Testis (tissue), 3 donors: ENCODE data around the gene SKI. TPM values are rescaled to one million over a fixed set of nuclear protein-coding genes. Genes with fewer than 3 reads are reported as not detected.

ENCODE experiments used
- DNase-seq: peaks from one replicate; pipeline ENCODE4 v3.0.0-alpha.2; 2019
- H3K27ac ChIP-seq, 2 donors: fragments of 200-600 bp; sonication (generic); one replicate each; pipeline ENCODE4 v1.5.1; 2019
- H3K27me3 ChIP-seq: fragments of 200-600 bp; sonication (generic); one replicate; pipeline ENCODE4 v1.5.1; 2019
- H3K36me3 ChIP-seq: fragments of 200-600 bp; sonication (generic); one replicate; pipeline ENCODE4 v1.5.1; 2017; ENCODE audit warnings: low read depth; ENCODE audit errors: missing control alignments
- H3K4me1 ChIP-seq: fragments of 200-600 bp; sonication (generic); one replicate; pipeline ENCODE4 v1.5.1; 2019
- H3K4me3 ChIP-seq, 2 donors: fragments of 200-600 bp; sonication (generic); one replicate each; pipeline ENCODE4 v1.5.1; 2017 to 2019
- H3K9me3 ChIP-seq: fragments of 200-600 bp; sonication (generic); one replicate; pipeline ENCODE4 v1.5.1; 2017
- POLR2A ChIP-seq: fragments of 450-650 bp; IDR thresholded peaks from one replicate; pipeline ENCODE4 v1.6.1; 2017; ENCODE audit warnings: antibody characterized with exemption, mild to moderate bottlenecking, moderate library complexity
- WGBS, 2 donors: methylation state at CpG; one replicate each; pipeline ENCODE4 v1.1.5; 2018; 5-methylcytosine and 5-hydroxymethylcytosine counted together
- intact Hi-C: fragments of 100-400 bp; cut with DNase I; formaldehyde crosslinking; loops from one replicate; pipeline ENCODE4 v1.15.1; 2023; ENCODE audit warnings: low total_unique reads
- polyA plus RNA-seq: library from polyadenylated mRNA; stranded (reverse); fragments of 350-450 nt; fragmentation: Illumina TruSeq; extraction: RNeasy Lipid Tissue Mini Kit (QIAGEN cat#74804); gene quantifications from one replicate; pipeline ENCODE4 v1.2.3, GENCODE V29; 2014; ENCODE audit warnings: low read depth, low replicate concordance; ENCODE audit not compliant: insufficient read depth
- total RNA-seq, 2 donors: library from RNA; depleted of rRNA; stranded (reverse); fragments of >200 nt; gene quantifications; one replicate each; pipeline ENCODE4 v1.2.3, GENCODE V29; 2016
- TF ChIP-seq, protein P1 (sequence below), 3 experiments: fragments of 450-650 bp in 2 of 3; fragments of 200-600 bp in 1 of 3; sonication (generic) in 1 of 3; IDR thresholded peaks; one replicate each; pipeline ENCODE4 v1.5.1; 2016 to 2019; ENCODE audit warnings: antibody characterized with exemption in 3 of 3, mild to moderate bottlenecking in 2 of 3, moderate library complexity in 1 of 3

Gene SKI
- total and polyA plus RNA-seq, 3 donors from 2014 or later: 40.2 to 87.1 (median 85.7) TPM

DNA sequence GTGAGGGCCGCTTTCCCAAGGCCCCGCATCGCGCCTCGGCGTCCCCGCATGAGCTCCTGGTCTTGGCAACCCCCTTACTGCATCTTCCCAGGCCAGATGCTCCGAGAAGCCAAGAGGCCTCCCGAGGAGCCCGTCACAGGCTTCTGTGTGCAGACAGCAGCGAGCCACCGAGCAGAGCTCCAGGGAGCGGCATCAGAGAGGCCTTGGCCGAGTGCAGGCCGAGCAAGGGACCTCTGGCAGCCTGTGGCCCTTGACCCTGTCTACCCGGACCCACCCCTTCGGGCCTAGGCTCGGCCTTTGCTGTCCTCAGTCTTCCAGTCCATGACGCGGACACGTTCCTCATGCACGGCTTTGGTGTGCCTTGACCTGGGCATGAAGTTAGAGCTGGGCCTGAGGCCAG lies 99.7 kb downstream of the SKI start:
- no peak overlapping the region for H3K4me3 ChIP-seq
- intact Hi-C loops: no loop called here
- 93 to 95% methylated on average over 10 to 22 of the region's 22 CpGs for WGBS, 2 donors

DNA sequence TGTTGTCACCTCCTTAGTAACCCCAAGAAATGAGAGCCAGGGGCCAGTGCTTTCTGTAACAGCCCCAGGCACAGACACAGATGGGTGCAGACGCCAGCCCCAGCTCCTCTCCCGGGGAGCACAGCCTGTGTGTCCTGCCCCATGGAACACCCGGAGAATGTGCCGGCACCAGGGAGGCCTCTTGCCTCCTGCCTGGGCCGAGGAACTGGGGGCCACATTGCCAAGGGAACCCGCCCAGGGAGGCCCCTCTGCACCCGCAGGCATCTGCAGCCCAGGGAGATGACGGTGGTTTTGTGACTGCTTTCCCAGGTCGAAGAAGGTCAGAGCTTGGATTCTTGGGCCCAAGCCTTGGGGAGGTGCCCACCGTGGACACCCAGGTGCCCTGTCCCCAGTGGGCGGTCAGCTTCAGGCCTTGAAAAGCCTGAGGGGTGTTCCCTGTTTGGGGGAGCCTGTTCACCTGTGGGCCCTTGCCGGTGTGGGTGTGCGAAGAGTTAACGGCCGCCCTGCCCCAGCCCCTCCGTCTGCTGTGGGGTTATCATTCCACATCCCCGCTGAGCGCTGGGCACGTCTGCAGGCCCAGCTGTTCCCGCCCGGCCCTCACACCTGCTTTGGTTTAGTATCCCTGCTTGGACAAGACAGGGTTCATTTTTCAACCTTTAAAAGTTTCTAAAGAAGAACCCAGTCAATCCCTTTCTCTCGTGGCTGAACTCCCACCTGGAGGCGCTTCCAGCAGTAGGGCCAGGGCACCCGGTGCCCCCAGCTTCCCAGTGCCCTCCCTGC lies 100.7 kb downstream of the SKI start:
- H3K27ac ChIP-seq: no peak overlapping the region
- 86% methylated on average over 15 to 24 of the region's 24 CpGs for WGBS, 2 donors
- H3K27me3 ChIP-seq: no peaks in the 10 kb centered on the region
- H3K4me1 ChIP-seq: peaks cover 16% of the 10 kb centered on the region
- no peak for DNase-seq
- intact Hi-C loops: no loop called here
- TF ChIP-seq, protein P1, sequence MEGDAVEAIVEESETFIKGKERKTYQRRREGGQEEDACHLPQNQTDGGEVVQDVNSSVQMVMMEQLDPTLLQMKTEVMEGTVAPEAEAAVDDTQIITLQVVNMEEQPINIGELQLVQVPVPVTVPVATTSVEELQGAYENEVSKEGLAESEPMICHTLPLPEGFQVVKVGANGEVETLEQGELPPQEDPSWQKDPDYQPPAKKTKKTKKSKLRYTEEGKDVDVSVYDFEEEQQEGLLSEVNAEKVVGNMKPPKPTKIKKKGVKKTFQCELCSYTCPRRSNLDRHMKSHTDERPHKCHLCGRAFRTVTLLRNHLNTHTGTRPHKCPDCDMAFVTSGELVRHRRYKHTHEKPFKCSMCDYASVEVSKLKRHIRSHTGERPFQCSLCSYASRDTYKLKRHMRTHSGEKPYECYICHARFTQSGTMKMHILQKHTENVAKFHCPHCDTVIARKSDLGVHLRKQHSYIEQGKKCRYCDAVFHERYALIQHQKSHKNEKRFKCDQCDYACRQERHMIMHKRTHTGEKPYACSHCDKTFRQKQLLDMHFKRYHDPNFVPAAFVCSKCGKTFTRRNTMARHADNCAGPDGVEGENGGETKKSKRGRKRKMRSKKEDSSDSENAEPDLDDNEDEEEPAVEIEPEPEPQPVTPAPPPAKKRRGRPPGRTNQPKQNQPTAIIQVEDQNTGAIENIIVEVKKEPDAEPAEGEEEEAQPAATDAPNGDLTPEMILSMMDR (IDR thresholded peaks at IDR 0.05): no peak
- TF ChIP-seq POLR2A: no peak
- H3K36me3 ChIP-seq: no peaks in the 10 kb centered on the region
- H3K9me3 ChIP-seq: no peaks in the 10 kb centered on the region
- H3K4me3 ChIP-seq: no peak overlapping the region

More for the DNA sequence above, 99.7 kb downstream of the SKI start:
- H3K27me3 ChIP-seq: no peaks in the 10 kb centered on the region
- H3K27ac ChIP-seq: no peak overlapping the region
- H3K4me1 ChIP-seq: peaks cover 22% of the 10 kb centered on the region
- no peaks in the 10 kb centered on the region for H3K9me3 ChIP-seq
- no peak for DNase-seq
- H3K36me3 ChIP-seq: no peaks in the 10 kb centered on the region
- TF ChIP-seq POLR2A: no peak
- TF ChIP-seq, protein P1 (IDR thresholded peaks at IDR 0.05): no peak

DNA sequence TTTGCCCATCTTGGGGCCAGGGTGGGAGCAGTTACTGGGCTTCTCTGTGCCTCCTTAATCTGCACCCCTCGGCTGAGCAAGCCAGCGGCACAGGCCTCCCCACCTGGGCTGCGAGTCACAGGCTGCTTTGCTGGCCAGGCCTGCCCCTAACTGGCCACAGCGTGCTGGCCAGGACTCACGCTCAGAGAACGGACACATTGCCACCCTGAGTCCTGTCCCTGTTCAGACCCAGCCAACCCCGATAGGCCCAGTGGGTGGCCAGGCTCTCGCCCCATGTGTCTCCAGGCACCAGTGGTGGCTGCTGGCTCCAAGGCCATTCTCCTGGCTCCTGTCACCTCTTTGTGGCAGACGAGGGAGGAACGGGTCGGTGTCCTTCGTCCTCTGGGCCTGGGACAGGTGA lies 101.9 kb downstream of the SKI start:
- H3K4me3 ChIP-seq: no peak overlapping the region
- 50 to 64% methylated on average over 1 to 12 of the region's 12 CpGs for WGBS, 2 donors
- intact Hi-C loops: loop anchor here (10.0 kb wide), 1 partner anchor 55 kb away; no protein-coding TSS in a partner anchor
- no peaks in the 10 kb centered on the region for H3K27me3 ChIP-seq
- H3K4me1 ChIP-seq: peaks cover 16% of the 10 kb centered on the region
- no peak for TF ChIP-seq POLR2A
- TF ChIP-seq, protein P1 (IDR thresholded peaks at IDR 0.05): no peak
- DNase-seq: no peak
- H3K27ac ChIP-seq: no peak overlapping the region
- no peaks in the 10 kb centered on the region for H3K9me3 ChIP-seq
- no peaks in the 10 kb centered on the region for H3K36me3 ChIP-seq

DNA sequence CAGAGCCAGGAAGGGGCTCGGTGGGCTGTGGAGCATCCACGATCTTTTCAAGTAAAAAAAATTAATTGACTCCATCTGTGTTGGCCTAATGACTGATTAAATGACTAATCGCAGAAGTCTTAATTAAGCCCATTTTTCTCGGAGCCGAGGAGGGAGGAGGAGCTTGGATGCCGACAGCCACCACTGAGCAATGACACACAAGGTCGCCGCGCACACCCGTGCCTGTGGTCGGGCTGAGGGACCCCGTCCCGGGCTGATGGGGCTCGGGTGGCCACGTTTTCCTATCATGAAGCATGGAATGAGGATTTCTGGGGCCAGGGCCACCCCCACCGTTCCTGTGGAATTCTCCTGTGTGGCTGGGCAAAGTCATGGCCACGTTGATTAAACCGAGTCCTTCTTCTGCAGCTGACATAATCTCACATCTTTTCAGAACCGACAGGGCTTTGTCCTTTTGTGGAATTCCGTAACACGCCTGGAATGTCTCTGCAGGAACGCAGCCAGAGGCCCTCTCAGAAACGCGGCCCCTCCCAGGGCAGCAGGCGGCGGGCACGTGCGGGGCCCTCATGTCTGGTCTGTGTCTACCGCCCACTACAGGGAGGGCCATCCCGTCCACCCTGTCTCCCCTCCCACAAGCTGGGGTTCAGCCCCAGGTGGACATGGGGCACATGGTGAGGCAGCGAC lies 102.5 kb downstream of the SKI start:
- intact Hi-C loops: loop anchor here (10.0 kb wide), 1 partner anchor 54 kb away; no protein-coding TSS in a partner anchor
- 42 to 71% methylated on average over 13 to 30 of the region's 31 CpGs for WGBS, 2 donors
- TF ChIP-seq POLR2A: no peak
- TF ChIP-seq, protein P1 (IDR thresholded peaks at IDR 0.05): no peak
- peak; percentile 86 for DNase-seq
- peak overlapping the region; percentile 7 to 70 for H3K27ac ChIP-seq
- H3K9me3 ChIP-seq: no peaks in the 10 kb centered on the region
- H3K36me3 ChIP-seq: no peaks in the 10 kb centered on the region
- no peaks in the 10 kb centered on the region for H3K27me3 ChIP-seq
- peaks cover 16% of the 10 kb centered on the region for H3K4me1 ChIP-seq
- H3K4me3 ChIP-seq: no peak overlapping the region
